GM19239 (cell line): ENCODE results near the gene NFIA.

Experiments
- DNase-seq: peaks from one replicate; pipeline ENCODE4 v3.0.0; 2011; ENCODE audit warnings: low spot score; ENCODE audit not compliant: insufficient read length
- FAIRE-seq: peaks from 2 replicates; lab custom pipeline; 2011; peaks lifted over from hg19 to GRCh38; lab: Jason Lieb, UNC

NFIA gene

DNA sequence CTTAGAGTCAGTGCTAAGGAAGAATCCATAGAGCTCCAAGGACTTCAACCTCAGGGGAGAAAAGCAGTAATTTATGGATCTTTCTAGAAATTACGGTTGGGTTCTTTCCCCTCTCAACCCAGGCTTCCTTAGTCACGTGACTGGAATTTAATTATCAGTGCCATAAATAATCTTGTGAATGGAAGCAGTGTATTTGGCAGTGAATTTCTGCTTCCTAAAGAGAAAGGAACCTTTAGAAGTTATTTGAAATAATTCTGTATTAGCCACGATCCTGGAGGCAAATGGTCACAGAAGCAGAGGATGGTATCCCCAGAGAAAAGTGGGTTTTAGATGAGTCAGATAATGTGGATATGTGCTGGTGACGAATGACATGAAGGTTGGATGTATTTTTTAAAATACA lies 89.6 kb downstream of the NFIA start:
- no peak for DNase-seq
- FAIRE-seq, result no peak

- FAIRE-seq (no peak), DNase-seq (no peak)
Measured at GRCh38 chr1:61173118-61173517, 90.8 kb downstream of the NFIA start.

GRCh38 chr1:61174060-61174795 lies 91.9 kb downstream of the NFIA start:
- no peak for FAIRE-seq

GRCh38 chr1:61175976-61176375 lies 93.6 kb downstream of the NFIA start:
- DNase-seq (no peak), FAIRE-seq (no peak)

More at GRCh38 chr1:61174060-61174795, 91.9 kb downstream of the NFIA start:
- no peak for DNase-seq

GRCh38 chr1:61181067-61182038 lies 99.0 kb downstream of the NFIA start:
- FAIRE-seq (no peak), DNase-seq (no peak)

- DNase-seq, result no peak
- FAIRE-seq, result no peak
Measured at GRCh38 chr1:61182049-61182448, 99.7 kb downstream of the NFIA start.

- FAIRE-seq (no peak), DNase-seq (no peak)
Measured at GRCh38 chr1:61182480-61182879, 100.1 kb downstream of the NFIA start.

DNA sequence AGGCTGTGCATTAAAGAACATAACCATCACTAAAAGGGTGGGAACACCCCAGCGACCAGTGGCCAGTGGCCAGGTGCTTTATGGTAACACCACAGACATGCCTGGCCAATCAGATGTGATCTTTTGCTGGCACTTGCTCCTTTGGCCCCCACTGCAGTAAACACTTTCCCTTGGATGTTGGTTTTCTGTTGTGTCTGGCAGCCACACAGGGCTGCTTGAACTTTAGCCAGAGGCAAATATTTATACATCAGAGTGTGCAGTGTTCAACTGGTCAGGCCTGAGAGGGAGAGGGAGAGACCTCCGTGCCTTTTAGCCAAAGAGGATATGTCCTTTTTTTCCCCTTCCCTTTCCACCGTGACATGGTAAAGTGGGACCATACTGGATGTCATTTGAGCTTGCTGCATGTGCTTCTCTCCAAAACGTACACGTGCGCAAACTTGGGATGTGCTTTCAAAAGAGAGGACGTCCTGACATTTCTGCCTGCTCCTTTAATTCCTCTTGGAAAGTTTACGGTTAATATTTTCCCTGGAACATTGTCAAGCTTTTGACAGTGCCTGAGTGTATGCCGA lies 101.2 kb downstream of the NFIA start:
- DNase-seq (no peak), FAIRE-seq (no peak)

- DNase-seq, result no peak
- FAIRE-seq, result no peak
Measured at GRCh38 chr1:61184040-61184713, 101.8 kb downstream of the NFIA start.

- no peak for DNase-seq
- FAIRE-seq, result no peak
Measured at GRCh38 chr1:61184714-61185106, 102.3 kb downstream of the NFIA start.

DNA sequence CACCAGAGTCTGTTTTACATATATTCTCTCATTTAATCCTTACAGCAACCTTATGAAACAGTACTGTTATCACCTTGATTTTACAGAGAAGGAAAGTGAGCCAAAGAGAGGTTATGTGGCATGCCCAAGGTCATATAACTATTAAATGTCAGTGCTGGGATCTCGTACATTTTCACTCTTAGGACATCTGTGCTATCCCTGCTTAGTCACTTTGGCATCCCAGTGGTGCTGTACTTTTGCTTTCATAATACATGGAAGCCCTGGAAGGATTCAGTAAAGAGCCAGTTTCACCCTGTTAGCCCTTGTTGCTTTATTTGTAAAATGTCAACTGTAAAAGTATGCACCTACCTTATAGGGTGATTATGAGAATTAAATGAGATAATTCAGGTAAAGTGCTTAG lies 104.4 kb downstream of the NFIA start:
- DNase-seq (no peak), FAIRE-seq (no peak)

DNA sequence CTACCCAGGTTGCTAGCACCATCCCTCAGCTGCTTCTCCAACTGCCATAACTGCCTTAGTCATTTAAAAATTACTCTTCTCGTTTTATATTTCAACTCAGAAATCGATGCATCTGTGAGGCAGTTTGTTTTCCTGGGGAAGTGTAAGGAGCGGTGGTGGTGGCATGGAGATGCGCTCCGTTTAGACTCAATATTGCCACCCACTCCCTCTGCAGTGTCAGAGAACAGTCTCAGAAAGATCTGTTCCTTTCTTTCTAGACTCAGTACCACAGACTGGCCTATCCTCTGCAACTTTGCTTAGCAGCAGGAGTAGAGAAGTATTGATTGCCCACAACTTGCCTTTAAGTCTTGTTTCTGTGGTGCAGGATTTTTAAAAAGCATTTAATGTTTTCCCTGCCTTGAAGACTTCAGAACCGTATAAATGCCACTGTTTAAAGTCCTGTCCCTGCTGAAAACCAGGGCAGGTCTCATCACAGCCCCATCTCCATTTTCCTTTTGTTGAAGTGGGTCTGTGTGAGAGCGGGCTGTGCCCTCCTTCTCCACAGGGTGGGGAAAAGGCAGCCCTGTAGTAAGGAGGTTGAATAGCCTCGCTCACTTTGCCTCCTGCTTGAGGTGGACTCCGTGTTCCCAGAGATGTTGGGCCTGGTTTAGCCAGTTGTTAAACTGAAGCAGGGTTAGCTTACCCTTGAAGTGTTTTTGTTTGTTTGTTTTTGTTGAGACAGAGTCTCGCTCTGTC lies 105.2 kb downstream of the NFIA start:
- FAIRE-seq (no peak), DNase-seq (no peak)

- FAIRE-seq (no peak), DNase-seq (no peak)
Measured at GRCh38 chr1:61190153-61190552, 107.8 kb downstream of the NFIA start.

GRCh38 chr1:61190618-61191432 lies 108.5 kb downstream of the NFIA start:
- DNase-seq (no peak), FAIRE-seq (no peak)

- DNase-seq (no peak), FAIRE-seq (no peak)
Measured at GRCh38 chr1:61191433-61191720, 109.0 kb downstream of the NFIA start.

DNA sequence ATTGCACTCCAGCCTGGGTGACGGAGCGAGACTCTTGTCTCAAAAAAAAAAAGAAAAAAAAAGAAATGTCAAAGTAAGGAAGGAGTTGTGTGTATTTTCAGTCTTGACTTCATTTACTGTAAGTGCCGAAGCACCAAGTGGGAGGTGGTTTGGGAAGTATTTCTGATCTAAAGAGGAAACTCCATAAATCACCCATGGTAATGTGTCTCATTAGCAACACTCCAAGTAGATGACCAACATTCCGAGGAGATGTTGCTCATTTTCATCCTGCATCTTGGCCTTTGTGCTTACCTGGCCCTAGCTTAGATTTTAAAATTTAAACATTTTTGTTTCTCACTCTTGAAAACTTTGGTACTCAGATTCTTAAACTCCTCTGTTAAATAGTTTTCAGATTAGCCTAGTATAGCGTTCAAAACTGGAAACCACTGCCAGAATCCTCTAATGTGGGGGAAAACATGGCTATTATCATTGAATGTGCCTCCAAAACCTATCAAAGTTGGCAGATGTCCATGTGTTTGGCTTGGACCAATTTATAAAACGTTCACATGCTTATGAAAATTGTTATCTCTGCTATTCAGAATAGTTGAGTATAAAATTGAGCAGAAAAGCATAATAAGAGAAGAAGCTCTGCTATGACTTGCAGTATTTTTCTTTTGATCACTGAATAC lies 110.4 kb downstream of the NFIA start:
- DNase-seq, result no peak
- no peak for FAIRE-seq

- FAIRE-seq, result no peak
- DNase-seq, result no peak
Measured at GRCh38 chr1:61193808-61194207, 111.4 kb downstream of the NFIA start.

- FAIRE-seq, result no peak
- no peak for DNase-seq
Measured at GRCh38 chr1:61198554-61198953, 116.2 kb downstream of the NFIA start.

DNA sequence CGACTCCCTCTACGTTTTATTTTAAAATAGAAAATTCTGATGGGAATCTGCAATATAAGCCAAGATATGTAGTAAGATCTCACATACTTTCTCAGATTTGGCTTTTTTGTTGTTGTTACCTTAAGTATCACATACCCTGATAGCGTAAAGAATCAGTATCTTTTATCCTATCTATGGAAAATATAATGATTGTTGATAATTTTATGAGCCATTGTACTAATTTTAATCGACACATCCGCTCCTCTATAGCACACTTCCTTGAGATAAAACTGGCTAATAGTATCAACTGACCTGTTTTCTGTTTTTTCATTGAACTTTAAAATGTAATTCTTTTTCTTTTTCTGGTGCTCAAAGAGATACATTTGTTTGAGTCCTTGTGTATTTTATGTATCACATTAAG lies 118.7 kb downstream of the NFIA start:
- DNase-seq (no peak), FAIRE-seq (no peak)
